Activated CD8-positive, alpha-beta T cell treated with anti-CD3 and anti-CD28 coated beads, Interleukin-2, amount 10 ng/mL, durations not matched to agents 7 days and 5 days (primary cell): ENCODE results near the gene TOMM5. TPM values are rescaled to one million over a fixed set of nuclear protein-coding genes. Genes with fewer than 3 reads are reported as not detected.

Experiments
- ATAC-seq: fragments of 150-1000 bp; cut with Tn5 transposase; one replicate; pipeline ENCODE4 v1.10.0; 2021; ENCODE audit warnings: moderate library complexity
- CTCF ChIA-PET: fragments of 350-600 bp; sonication (Branson Sonifier 250); formaldehyde crosslinking; loops from one replicate; lab custom pipeline; 2021; ENCODE audit warnings: antibody characterized with exemption; lab: Charles Lee
- POLR2A ChIA-PET: fragments of 350-600 bp; sonication (Branson Sonifier 250); formaldehyde crosslinking; loops from one replicate; lab custom pipeline; 2021; ENCODE audit warnings: antibody characterized with exemption; lab: Charles Lee
- DNase-seq: peaks from one replicate; pipeline ENCODE4 v3.0.0-alpha.2; 2020
- H3K27ac Mint-ChIP-seq: one replicate; pipeline ENCODE4 v1.8.0; 2021; ENCODE audit warnings: mild to moderate bottlenecking, mixed read lengths
- H3K27me3 Mint-ChIP-seq: one replicate; pipeline ENCODE4 v1.8.0; 2021; ENCODE audit warnings: low read depth, mixed read lengths
- H3K36me3 Mint-ChIP-seq: one replicate; pipeline ENCODE4 v1.8.0; 2021; ENCODE audit warnings: low read depth, mixed read lengths
- H3K4me1 Mint-ChIP-seq: one replicate; pipeline ENCODE4 v1.8.0; 2021; ENCODE audit warnings: low read depth, mixed read lengths
- H3K4me3 Mint-ChIP-seq: one replicate; pipeline ENCODE4 v1.8.0; 2021; ENCODE audit warnings: mild to moderate bottlenecking, mixed read lengths
- H3K9me3 Mint-ChIP-seq: one replicate; pipeline ENCODE4 v1.8.0; 2022; ENCODE audit warnings: mixed read lengths; ENCODE audit not compliant: insufficient read depth
- total RNA-seq, 2 experiments: library from RNA; stranded (reverse); gene quantifications; one replicate each; pipeline ENCODE4 v1.2.3, GENCODE V29; 2021

The TOMM5 gene
- total RNA-seq, 2 experiments from 2014 or later, result 110 to 112 TPM

GRCh38 chr9:37539634-37540033, 52.8 kb downstream of the TOMM5 start:
- Mint-ChIP-seq H3K4me3 (no peak overlapping the region), H3K4me1 (no peaks in the 10 kb centered on the region), H3K27me3 (no peaks in the 10 kb centered on the region), H3K36me3 (peaks cover 1% of the 10 kb centered on the region), H3K27ac (no peak overlapping the region), H3K9me3 (no peaks in the 10 kb centered on the region)
- DNase-seq (no peak), ATAC-seq (no peak)
- ChIA-PET CTCF (no interaction called here), POLR2A (no interaction called here)

Other genes with a start within 250 kb of the TOMM5 start
- gene GRHPR, start 169.9 kb downstream of the TOMM5 start, total RNA-seq, result 10 to 100 TPM; 57.8 to 62.3 TPM
- gene ZBTB5, start 127.1 kb downstream of the TOMM5 start, total RNA-seq, result 1 to 10 TPM; 9.2 to 9.4 TPM
- 10 to 100 TPM; 38.2 to 39.0 TPM for gene POLR1E, start 106.6 kb downstream of the TOMM5 start, total RNA-seq
- 1 to 10 TPM; 2.0 to 2.3 TPM for gene FBXO10, start 16.2 kb downstream of the TOMM5 start, total RNA-seq
- not detected for gene FRMPD1, start 58.4 kb upstream of the TOMM5 start, total RNA-seq
- gene TRMT10B, start 161.2 kb upstream of the TOMM5 start, total RNA-seq, result 10 to 100 TPM; 11.4 to 12.9 TPM
- 10 to 100 TPM; 86.0 to 88.4 TPM for gene EXOSC3, start 192.5 kb upstream of the TOMM5 start, total RNA-seq
- 10 to 100 TPM; 19.7 to 21.2 TPM for gene DCAF10, start 208.2 kb upstream of the TOMM5 start, total RNA-seq